Naive thymus-derived CD4-positive, alpha-beta T cell (primary cell): ENCODE data around the gene SEC24C. TPM values are rescaled to one million over a fixed set of nuclear protein-coding genes. Genes with fewer than 3 reads are reported as not detected.

Experiments
- ATAC-seq: fragments of 150-1000 bp; cut with Tn5 transposase; 2 replicates; pipeline ENCODE4 v1.10.0; 2021; ENCODE audit warnings: mild to moderate bottlenecking, moderate library complexity
- CTCF ChIA-PET: fragments of 350-600 bp; sonication (Branson Sonifier 250); formaldehyde crosslinking; loops from one replicate; lab custom pipeline; 2021; ENCODE audit warnings: antibody characterized with exemption; lab: Charles Lee
- POLR2A ChIA-PET: fragments of 350-600 bp; sonication (Branson Sonifier 250); formaldehyde crosslinking; loops from one replicate; lab custom pipeline; 2021; ENCODE audit warnings: antibody characterized with exemption, inconsistent platforms; lab: Charles Lee
- DNase-seq, 9 donors: peaks; one replicate each; pipeline versions ENCODE4 v3.0.0 to v3.0.0-alpha.2; 2020 to 2022; ENCODE audit warnings: mixed read lengths in 1 of 9
- H3K27ac ChIP-seq: one replicate; pipeline ENCODE4 v1.7.0; 2013; ENCODE audit warnings: mild to moderate bottlenecking, low read depth, low read length, moderate library complexity
- H3K27me3 ChIP-seq, 2 donors: one replicate each; pipeline ENCODE4 v1.7.0; 2013; ENCODE audit warnings: low read length in 2 of 2, mild to moderate bottlenecking in 2 of 2, moderate library complexity in 2 of 2; ENCODE audit not compliant: control insufficient read depth in 2 of 2, insufficient read depth in 2 of 2
- H3K36me3 ChIP-seq, 3 experiments: 1 replicate in 2 of 3; 2 replicates in 1 of 3; pipeline ENCODE4 v1.7.0; 2013; ENCODE audit warnings: low read length in 3 of 3, mild to moderate bottlenecking in 3 of 3, moderate library complexity in 1 of 3; ENCODE audit not compliant: insufficient read depth in 3 of 3, control insufficient read depth in 2 of 3
- H3K4me1 ChIP-seq, 2 donors: one replicate each; pipeline ENCODE4 v1.7.0; 2013; ENCODE audit warnings: low read length in 2 of 2, mild to moderate bottlenecking in 2 of 2, moderate library complexity in 1 of 2; ENCODE audit not compliant: control insufficient read depth in 2 of 2, insufficient read depth in 2 of 2
- H3K4me3 ChIP-seq: 2 replicates; pipeline ENCODE4 v1.7.0; 2013; ENCODE audit warnings: mild to moderate bottlenecking, low read length
- H3K9me3 ChIP-seq, 3 experiments: 1 replicate in 2 of 3; 2 replicates in 1 of 3; pipeline ENCODE4 v1.7.0; 2013; ENCODE audit warnings: low read length in 3 of 3; ENCODE audit not compliant: control insufficient read depth in 2 of 3
- H3K27ac Mint-ChIP-seq, 9 donors: one replicate each; pipeline ENCODE4 v1.8.0; 2020 to 2022; ENCODE audit warnings: mixed read lengths in 9 of 9, mild to moderate bottlenecking in 8 of 9, moderate library complexity in 5 of 9, inconsistent platforms in 2 of 9
- H3K27me3 Mint-ChIP-seq, 5 donors: one replicate each; pipeline ENCODE4 v1.8.0; 2021 to 2022; ENCODE audit warnings: mixed read lengths in 5 of 5, mild to moderate bottlenecking in 1 of 5
- H3K36me3 Mint-ChIP-seq, 5 donors: one replicate each; pipeline ENCODE4 v1.8.0; 2020 to 2022; ENCODE audit warnings: mixed read lengths in 5 of 5, mild to moderate bottlenecking in 3 of 5, inconsistent platforms in 1 of 5
- H3K4me1 Mint-ChIP-seq, 7 donors: one replicate each; pipeline ENCODE4 v1.8.0; 2020 to 2022; ENCODE audit warnings: mixed read lengths in 7 of 7, mild to moderate bottlenecking in 3 of 7, inconsistent platforms in 1 of 7
- H3K4me3 Mint-ChIP-seq, 10 donors: one replicate each; pipeline ENCODE4 v1.8.0; 2020 to 2022; ENCODE audit warnings: mild to moderate bottlenecking in 10 of 10, mixed read lengths in 10 of 10, moderate library complexity in 6 of 10, inconsistent platforms in 2 of 10
- H3K9me3 Mint-ChIP-seq, 11 donors: one replicate each; pipeline ENCODE4 v1.8.0; 2020 to 2022; ENCODE audit warnings: mixed read lengths in 11 of 11, mild to moderate bottlenecking in 4 of 11, inconsistent platforms in 1 of 11, moderate library complexity in 1 of 11
- intact Hi-C, 2 donors: fragments of 100-400 bp; cut with micrococcal nuclease; formaldehyde crosslinking; loops; one replicate each; pipeline ENCODE4 v1.15.1; 2023
- polyA plus RNA-seq, 2 donors: library from polyadenylated mRNA; unstranded; fragments of 300-500 nt; fragmentation: Illumina TruSeq; gene quantifications; one replicate each; pipeline ENCODE4 v1.2.3, GENCODE V29; 2021
- total RNA-seq, 6 experiments: library from RNA in 5 of 6; stranded (reverse) in 5 of 6; gene quantifications; 1 replicate in 5 of 6; 2 replicates in 1 of 6; pipeline ENCODE4 v1.2.3 and lab custom pipeline; 2021 to 2026

The SEC24C gene
- total and polyA plus RNA-seq, 7 experiments from 2014 or later = 23.3 to 122 (median 82.2) TPM

GRCh38 chr10:73780301-73780700, 36.1 kb downstream of the SEC24C start:
- Mint-ChIP-seq H3K27ac (peak overlapping the region in 8 of 9 donors; percentile 27 to 98 (median 72)), H3K4me3 (peak overlapping the region; percentile 87 to 100 (median 98)), H3K27me3 (no peaks in the 10 kb centered on the region), H3K4me1 (peaks cover 35 to 63% (median 59%) of the 10 kb centered on the region in 7 donors), H3K9me3 (peaks cover 0 to 1% (median 0%) of the 10 kb centered on the region in 11 donors), H3K36me3 (peaks cover 0 to 24% (median 7%) of the 10 kb centered on the region in 5 donors)
- DNase-seq (no peak), ATAC-seq (no peak)
- peak overlapping the region; percentile 92 for H3K27ac ChIP-seq
- intact Hi-C loops = loop anchor here in 1 of 2 donors (5.0 kb wide), 1 partner anchor 153 kb away; no protein-coding TSS in a partner anchor
- no peak overlapping the region for H3K4me3 ChIP-seq
- H3K27me3 ChIP-seq = no peaks in the 10 kb centered on the region
- peaks cover 26 to 30% of the 10 kb centered on the region in 2 donors for H3K4me1 ChIP-seq
- ChIA-PET CTCF (interaction anchor here (1.2 kb wide), 1 partner anchor 12 kb away, joined by 3 read pairs; no protein-coding TSS in a partner anchor), POLR2A (interaction anchor here (0.6 to 13.2 kb wide), 5 partner anchors 9 to 230 kb away, joined by 3 to 185 read pairs (median 26); partner anchors contain the start of genes NDST2 and SEC24C)
- peaks cover 5 to 23% (median 17%) of the 10 kb centered on the region in 3 experiments for H3K36me3 ChIP-seq
- no peaks in the 10 kb centered on the region for H3K9me3 ChIP-seq

DNA sequence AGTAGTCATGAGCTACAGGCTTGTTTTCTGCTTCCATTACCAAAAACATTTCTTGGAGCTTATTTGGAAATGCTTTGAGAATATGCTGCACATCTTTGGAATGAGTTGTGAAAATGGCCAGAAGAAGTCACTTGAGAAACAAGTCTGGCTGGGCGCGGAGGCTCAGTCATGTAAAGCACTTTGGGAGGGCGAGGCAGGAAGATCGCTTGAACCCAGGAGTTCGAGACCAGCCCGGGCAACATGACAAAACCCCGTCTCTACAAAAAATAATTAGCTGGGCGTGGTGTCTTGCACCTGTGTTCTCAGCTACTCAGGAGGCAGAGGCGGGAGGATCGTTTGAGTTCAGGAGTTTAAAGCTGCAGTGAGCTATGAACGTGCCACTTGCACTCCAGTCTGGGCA, 36.8 kb downstream of the SEC24C start:
- intact Hi-C loops = loop anchor here in 1 of 2 donors (1.0 to 5.0 kb wide), 2 partner anchors 9 to 154 kb away; a partner anchor contains a TSS
- H3K4me3 Mint-ChIP-seq = peak overlapping the region; percentile 87 to 100 (median 98)
- peaks cover 0 to 2% (median 0%) of the 10 kb centered on the region in 11 donors for H3K9me3 Mint-ChIP-seq
- peaks cover 0 to 17% (median 7%) of the 10 kb centered on the region in 5 donors for H3K36me3 Mint-ChIP-seq
- H3K27me3 ChIP-seq = no peaks in the 10 kb centered on the region
- peaks cover 33 to 60% (median 54%) of the 10 kb centered on the region in 7 donors for H3K4me1 Mint-ChIP-seq
- peaks cover 5 to 16% (median 12%) of the 10 kb centered on the region in 3 experiments for H3K36me3 ChIP-seq
- H3K4me3 ChIP-seq = peak overlapping the region; percentile 98
- ChIA-PET CTCF (interaction anchor here (0.8 to 1.3 kb wide), 2 partner anchors 9 to 11 kb away, joined by 3 to 10 read pairs; a partner anchor contains a TSS), POLR2A (interaction anchor here (0.6 to 13.2 kb wide), 6 partner anchors 10 to 231 kb away, joined by 3 to 185 read pairs (median 16); partner anchors contain the start of genes NDST2 and SEC24C)
- no peak for DNase-seq
- no peak for ATAC-seq
- H3K27ac ChIP-seq = peak overlapping the region; percentile 92
- peak overlapping the region; percentile 47 to 99 (median 89) for H3K27ac Mint-ChIP-seq
- peaks cover 24 to 25% of the 10 kb centered on the region in 2 donors for H3K4me1 ChIP-seq
- no peaks in the 10 kb centered on the region for H3K9me3 ChIP-seq
- no peaks in the 10 kb centered on the region for H3K27me3 Mint-ChIP-seq

GRCh38 chr10:73781548-73781878, 37.3 kb downstream of the SEC24C start:
- intact Hi-C loops = loop anchor here in 1 of 2 donors (1.0 to 5.0 kb wide), 2 partner anchors 9 to 154 kb away; a partner anchor contains a TSS
- no peaks in the 10 kb centered on the region for H3K27me3 ChIP-seq
- H3K4me1 ChIP-seq = peaks cover 29 to 30% of the 10 kb centered on the region in 2 donors
- ChIA-PET POLR2A (interaction anchor here (0.7 to 13.2 kb wide), 6 partner anchors 10 to 51 kb away, joined by 3 to 185 read pairs (median 16); partner anchors contain the start of genes NDST2 and SEC24C), CTCF (interaction anchor here (0.8 to 1.4 kb wide), 5 partner anchors 9 to 98 kb away, joined by 3 to 10 read pairs (median 4); partner anchors contain the start of gene CAMK2G)
- no peak for DNase-seq
- H3K36me3 ChIP-seq = peaks cover 5 to 12% (median 12%) of the 10 kb centered on the region in 3 experiments
- Mint-ChIP-seq H3K4me1 (peaks cover 38 to 64% (median 60%) of the 10 kb centered on the region in 7 donors), H3K4me3 (peak overlapping the region; percentile 87 to 100 (median 98)), H3K27ac (peak overlapping the region; percentile 89 to 100 (median 98)), H3K36me3 (peaks cover 0 to 19% (median 8%) of the 10 kb centered on the region in 5 donors), H3K27me3 (no peaks in the 10 kb centered on the region), H3K9me3 (peaks cover 0 to 2% (median 0%) of the 10 kb centered on the region in 11 donors)
- H3K27ac ChIP-seq = peak overlapping the region; percentile 92
- H3K9me3 ChIP-seq = no peaks in the 10 kb centered on the region
- H3K4me3 ChIP-seq = peak overlapping the region; percentile 98
- no peak for ATAC-seq

GRCh38 chr10:73781879-73782748, 37.9 kb downstream of the SEC24C start, which contains the start of gene CHCHD1:
Gene CHCHD1 (plus strand): TSS chr10:73782048. CDS start chr10:73782076, 28 bp downstream.
- CTCF ChIA-PET = interaction anchor here (0.8 to 1.4 kb wide), 6 partner anchors 9 to 97 kb away, joined by 3 to 10 read pairs (median 4); partner anchors contain the start of gene CAMK2G
- intact Hi-C loops = loop anchor here in 1 of 2 donors (1.0 to 5.0 kb wide), 2 partner anchors 10 to 155 kb away; a partner anchor contains a TSS
- H3K4me3 ChIP-seq = peak within 1 kb of the TSS; percentile 98

GRCh38 chr10:73782749-73783085, 38.5 kb downstream of the SEC24C start:
- H3K9me3 ChIP-seq = no peaks in the 10 kb centered on the region
- H3K4me1 ChIP-seq = peaks cover 36 to 39% of the 10 kb centered on the region in 2 donors
- Mint-ChIP-seq H3K4me3 (peak overlapping the region; percentile 87 to 100 (median 98)), H3K9me3 (peaks cover 0 to 2% (median 0%) of the 10 kb centered on the region in 11 donors), H3K36me3 (peaks cover 0 to 15% (median 5%) of the 10 kb centered on the region in 5 donors), H3K27me3 (no peaks in the 10 kb centered on the region), H3K27ac (peak overlapping the region; percentile 89 to 100 (median 98)), H3K4me1 (peaks cover 34 to 68% (median 59%) of the 10 kb centered on the region in 7 donors)
- intact Hi-C loops = loop anchor here in 1 of 2 donors (5.0 kb wide), 1 partner anchor 155 kb away; no protein-coding TSS in a partner anchor
- peaks cover 5 to 12% (median 7%) of the 10 kb centered on the region in 3 experiments for H3K36me3 ChIP-seq
- ChIA-PET CTCF (interaction anchor here (1.3 to 2.3 kb wide), 3 partner anchors 9 to 96 kb away, joined by 4 to 8 read pairs (median 6); no protein-coding TSS in a partner anchor), POLR2A (interaction anchor here (1.1 to 13.2 kb wide), 3 partner anchors 11 to 24 kb away, joined by 3 to 185 read pairs (median 150); partner anchors contain the start of gene NDST2)
- DNase-seq = no peak
- no peak for ATAC-seq
- peak overlapping the region; percentile 92 for H3K27ac ChIP-seq
- no peaks in the 10 kb centered on the region for H3K27me3 ChIP-seq
- peak overlapping the region; percentile 98 for H3K4me3 ChIP-seq

More at GRCh38 chr10:73781879-73782748, 37.9 kb downstream of the SEC24C start, which contains the start of gene CHCHD1:
- H3K4me1 ChIP-seq = peaks cover 32 to 36% of the 10 kb centered on the region in 2 donors
- POLR2A ChIA-PET = interaction anchor here (0.6 to 13.2 kb wide), 7 partner anchors 11 to 301 kb away, joined by 3 to 185 read pairs (median 6); partner anchors contain the start of genes NDST2 and SEC24C
- DNase-seq = peak; percentile 73 to 92 (median 88)
- H3K4me1 Mint-ChIP-seq = peaks cover 35 to 65% (median 59%) of the 10 kb centered on the region in 7 donors
- peak within 1 kb of the TSS; percentile 89 to 100 (median 98) for H3K27ac Mint-ChIP-seq
- peaks cover 0 to 16% (median 5%) of the 10 kb centered on the region in 5 donors for H3K36me3 Mint-ChIP-seq
- H3K9me3 ChIP-seq = no peaks in the 10 kb centered on the region
- peaks cover 0 to 2% (median 0%) of the 10 kb centered on the region in 11 donors for H3K9me3 Mint-ChIP-seq
- H3K36me3 ChIP-seq = peaks cover 5 to 12% (median 8%) of the 10 kb centered on the region in 3 experiments
- peak; percentile 76 for ATAC-seq
- peak within 1 kb of the TSS; percentile 87 to 100 (median 98) for H3K4me3 Mint-ChIP-seq
- no peaks in the 10 kb centered on the region for H3K27me3 Mint-ChIP-seq
- peak within 1 kb of the TSS; percentile 92 for H3K27ac ChIP-seq
- H3K27me3 ChIP-seq = no peaks in the 10 kb centered on the region
